G401 (cell line): Measurements from ENCODE around the gene ZNF500. TPM values are rescaled to one million over a fixed set of nuclear protein-coding genes. Genes with fewer than 3 reads are reported as not detected.

Experiments used
- DNase-seq: peaks from one replicate; pipeline ENCODE4 v3.0.0-alpha.2; 2015; ENCODE audit warnings: low spot score
- in situ Hi-C: cut with HindIII; loops from 2 replicates; pipeline ENCODE4 v1.10.0; 2016; ENCODE audit warnings: low sequenced_read_pairs, mixed read lengths
- total RNA-seq: library from RNA; depleted of rRNA; stranded (reverse); fragments of >200 nt; shearing (Covaris generic); gene quantifications from 2 replicates; pipeline ENCODE4 v1.2.3, GENCODE V29; 2014

ZNF500 gene
- total RNA-seq, 1 experiment from 2014 or later: 16.2 TPM

DNA sequence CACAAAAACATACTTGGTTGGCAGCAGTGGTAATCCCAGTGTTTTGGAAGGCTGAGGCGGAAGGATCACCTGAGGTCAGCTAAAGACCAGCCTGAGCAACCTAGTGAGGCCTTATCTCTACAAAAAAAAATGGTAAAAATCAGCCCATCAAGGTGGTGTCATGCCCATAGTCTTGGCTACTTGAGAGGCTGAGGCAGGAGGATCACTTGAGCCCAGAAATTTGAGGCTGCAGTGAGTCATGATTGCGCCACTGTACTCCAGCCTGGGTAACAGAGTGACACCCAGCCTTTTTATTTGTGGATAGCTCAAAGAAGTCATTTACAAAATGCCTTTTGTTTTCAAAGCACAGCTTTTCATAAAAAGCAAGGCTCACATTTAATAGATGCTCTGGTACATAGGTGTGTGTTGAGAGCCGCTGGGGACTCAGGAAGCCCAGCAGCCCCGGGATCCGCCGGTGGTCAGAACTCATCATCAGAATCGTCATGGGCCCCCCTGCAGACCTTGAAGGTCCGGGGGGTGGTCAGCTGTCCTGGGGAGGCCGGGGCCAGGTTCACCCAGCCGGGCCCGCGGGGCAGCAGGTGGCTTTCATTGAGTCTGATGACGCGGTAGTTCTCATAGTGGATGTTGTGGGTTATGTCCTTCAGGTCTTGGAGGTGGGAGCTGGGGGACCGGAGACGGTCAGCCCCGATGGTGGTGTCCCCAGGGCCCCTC, 10.5 kb upstream of the ZNF500 start:
- no peak for DNase-seq

DNA sequence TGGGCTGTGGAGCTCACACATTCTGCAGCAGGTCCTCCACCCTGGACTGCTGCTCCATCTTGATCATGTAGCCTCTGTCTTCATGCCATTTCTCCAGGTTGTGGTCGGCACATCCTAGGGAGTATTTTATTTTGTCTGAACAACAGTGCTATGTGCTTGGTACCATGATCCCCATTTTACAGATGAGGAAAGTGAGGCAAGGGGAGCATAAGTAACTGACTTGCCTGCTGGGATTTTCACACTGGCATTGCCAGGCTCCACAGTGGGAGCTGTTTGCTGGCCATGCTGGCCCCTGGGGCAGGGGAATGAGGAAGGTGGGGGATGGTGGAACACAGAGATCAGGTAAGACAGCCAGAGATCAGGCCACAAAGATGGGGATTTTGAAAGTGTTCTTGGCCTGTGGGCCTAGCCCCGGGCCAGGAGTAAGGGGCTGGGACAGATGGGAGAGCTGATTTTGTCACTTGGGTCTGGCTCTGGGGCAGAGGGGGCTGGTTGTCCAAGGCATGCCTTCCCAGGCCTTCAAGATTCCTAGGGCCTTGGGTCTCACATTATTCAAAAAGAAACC, 9.3 kb upstream of the ZNF500 start:
- DNase-seq: no peak
- in situ Hi-C loops: no loop called here

More for the DNA sequence above, 10.5 kb upstream of the ZNF500 start:
- in situ Hi-C loops: no loop called here

DNA sequence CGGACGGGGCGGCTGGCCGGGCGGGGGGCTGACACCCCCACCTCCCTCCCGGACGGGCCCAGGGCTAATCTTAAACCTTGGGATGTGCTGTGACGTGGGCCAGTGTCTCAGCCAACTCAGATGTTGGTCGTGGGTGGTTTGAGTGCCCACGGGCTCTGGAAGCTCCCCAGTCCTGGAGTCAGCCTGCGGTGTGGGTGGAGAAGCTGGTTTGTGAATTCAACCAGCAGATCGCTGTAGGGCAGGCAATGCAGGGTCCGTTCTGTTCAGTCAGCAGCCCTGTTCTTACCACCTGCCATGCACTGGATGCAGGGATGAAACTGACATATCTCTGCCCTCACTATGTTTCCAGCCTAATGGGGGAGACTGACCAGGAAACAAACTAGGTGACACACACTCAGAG, 8.0 kb upstream of the ZNF500 start:
- in situ Hi-C loops: no loop called here
- no peak for DNase-seq

DNA sequence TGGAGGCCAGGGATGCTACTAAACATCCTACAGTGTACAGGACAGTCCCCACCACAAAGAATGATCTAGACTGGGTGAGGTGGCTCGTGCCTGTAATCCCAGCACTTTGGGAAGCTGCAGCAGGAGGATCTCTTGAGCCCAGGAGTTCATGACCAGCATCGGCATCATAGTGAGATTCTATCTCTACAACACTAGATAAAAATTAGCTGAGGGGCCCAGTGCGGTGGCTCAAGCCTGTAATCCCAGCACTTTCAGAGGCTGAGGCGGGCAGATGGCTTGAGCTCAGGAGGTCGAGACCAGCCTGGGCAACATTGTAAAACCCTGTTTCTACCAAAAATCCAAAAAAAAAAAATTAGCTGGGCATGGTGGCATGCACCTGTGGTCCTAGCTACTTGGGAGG, 5.4 kb upstream of the ZNF500 start:
- in situ Hi-C loops: no loop called here

DNA sequence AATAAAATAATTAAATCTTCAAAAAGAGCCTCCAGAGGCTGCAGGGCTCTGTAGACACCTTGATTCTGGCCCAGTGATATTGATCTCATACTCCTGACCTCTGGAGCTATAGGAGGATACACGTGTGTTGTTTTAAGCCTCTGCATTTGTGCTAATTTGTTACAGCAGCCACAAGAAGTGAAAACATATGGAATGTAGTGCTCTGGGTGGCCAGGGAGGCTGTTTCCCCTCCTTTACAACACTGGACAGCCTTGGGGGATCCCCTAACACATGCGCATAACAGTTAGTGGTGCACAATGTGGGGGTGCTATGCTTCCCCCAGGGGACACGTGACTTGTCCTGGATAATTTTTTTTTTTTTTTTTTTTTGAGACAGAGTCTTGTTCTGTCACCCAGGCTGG, 4.7 kb upstream of the ZNF500 start:
- DNase-seq: no peak
- in situ Hi-C loops: no loop called here

More for the DNA sequence above, 5.4 kb upstream of the ZNF500 start:
- no peak for DNase-seq

DNA sequence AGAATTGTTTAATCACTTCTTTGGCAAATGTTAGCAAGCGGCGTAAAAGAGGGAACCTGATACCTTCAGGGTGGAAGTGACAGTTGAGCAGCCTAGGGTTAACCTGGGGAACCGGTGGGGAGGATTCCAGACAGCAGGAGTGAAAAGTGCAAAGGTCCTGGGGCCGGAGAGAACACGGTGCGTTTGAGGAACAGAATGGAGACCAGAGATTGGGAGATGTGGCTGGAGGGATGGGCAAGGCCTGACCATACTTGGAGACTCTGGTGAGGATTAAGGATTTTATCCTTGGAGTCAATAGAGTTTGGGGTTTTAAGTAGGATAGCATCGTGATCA, 2.3 kb upstream of the ZNF500 start:
- DNase-seq: peak; percentile 7
- in situ Hi-C loops: no loop called here

DNA sequence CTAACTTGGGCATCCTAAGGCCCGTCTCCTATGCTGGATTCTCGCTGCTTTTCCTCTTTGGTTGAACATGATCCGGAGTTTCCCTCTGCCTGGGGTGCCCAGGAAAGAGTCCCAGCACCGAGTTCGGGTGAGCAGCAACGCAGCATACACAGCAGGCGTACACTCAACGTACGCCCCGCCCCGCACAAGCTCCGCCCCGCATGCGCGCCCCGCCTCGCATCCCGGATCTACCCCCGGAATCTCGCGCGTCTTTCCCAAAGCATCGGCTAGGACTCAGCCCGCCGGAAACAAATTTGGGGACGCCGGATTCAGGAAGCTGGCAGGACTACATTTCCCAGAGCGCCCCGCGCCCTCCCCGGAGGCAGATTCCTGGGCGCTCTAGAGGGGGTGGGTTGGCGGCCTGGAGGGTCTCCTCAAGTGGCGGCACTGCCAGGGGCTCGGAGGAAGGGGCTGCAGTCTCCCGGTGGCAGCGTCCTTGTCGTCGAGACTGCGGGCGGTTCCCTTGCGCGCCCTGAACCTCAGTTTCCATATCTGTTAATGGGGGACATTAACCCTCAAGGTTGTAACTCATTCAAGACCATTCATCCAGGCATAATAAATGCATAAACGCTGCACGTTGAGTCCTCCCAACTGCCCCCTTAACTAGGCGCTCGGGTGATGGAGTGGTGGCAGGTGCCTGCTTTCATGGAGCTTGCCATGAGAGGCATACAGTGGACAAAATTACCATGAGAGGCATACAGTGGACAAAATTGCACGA, 1.8 kb upstream of the ZNF500 start:
- in situ Hi-C loops: no loop called here

DNA sequence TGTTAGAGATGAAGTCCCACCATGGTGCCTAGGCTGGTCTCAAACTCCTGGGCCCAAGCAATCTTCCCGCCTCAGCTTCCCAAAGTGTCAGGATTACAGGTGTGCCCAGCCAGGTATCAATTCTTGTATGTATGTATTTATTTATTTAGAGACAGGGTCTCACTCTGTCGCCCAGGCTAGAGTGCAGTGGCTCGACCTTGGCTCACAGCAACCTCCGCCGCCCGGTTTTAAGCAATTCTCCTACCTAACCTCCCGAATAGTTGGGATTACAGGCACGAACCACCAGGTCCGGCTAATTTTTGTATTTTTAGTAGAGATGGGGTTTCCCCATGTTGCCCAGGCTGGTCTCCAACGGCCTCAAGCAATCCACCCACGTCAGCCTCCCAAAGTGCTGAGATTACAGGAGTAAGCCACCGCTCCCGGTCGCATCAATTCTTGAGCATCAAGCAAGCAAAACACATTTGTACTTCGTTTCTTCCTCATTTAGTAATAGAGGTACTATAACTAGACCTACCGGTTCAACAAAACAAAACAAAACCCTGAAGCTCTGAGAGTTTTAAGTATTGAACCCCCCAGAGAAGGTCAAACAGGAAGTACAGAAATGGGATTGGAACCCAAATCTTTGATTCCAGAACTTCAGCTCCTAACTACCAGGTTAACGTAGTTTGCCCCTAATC, 1.0 kb upstream of the ZNF500 start:
- in situ Hi-C loops: no loop called here
- DNase-seq: peak; percentile 7

More for the DNA sequence above, 1.8 kb upstream of the ZNF500 start:
- DNase-seq: peak; percentile 95

DNA sequence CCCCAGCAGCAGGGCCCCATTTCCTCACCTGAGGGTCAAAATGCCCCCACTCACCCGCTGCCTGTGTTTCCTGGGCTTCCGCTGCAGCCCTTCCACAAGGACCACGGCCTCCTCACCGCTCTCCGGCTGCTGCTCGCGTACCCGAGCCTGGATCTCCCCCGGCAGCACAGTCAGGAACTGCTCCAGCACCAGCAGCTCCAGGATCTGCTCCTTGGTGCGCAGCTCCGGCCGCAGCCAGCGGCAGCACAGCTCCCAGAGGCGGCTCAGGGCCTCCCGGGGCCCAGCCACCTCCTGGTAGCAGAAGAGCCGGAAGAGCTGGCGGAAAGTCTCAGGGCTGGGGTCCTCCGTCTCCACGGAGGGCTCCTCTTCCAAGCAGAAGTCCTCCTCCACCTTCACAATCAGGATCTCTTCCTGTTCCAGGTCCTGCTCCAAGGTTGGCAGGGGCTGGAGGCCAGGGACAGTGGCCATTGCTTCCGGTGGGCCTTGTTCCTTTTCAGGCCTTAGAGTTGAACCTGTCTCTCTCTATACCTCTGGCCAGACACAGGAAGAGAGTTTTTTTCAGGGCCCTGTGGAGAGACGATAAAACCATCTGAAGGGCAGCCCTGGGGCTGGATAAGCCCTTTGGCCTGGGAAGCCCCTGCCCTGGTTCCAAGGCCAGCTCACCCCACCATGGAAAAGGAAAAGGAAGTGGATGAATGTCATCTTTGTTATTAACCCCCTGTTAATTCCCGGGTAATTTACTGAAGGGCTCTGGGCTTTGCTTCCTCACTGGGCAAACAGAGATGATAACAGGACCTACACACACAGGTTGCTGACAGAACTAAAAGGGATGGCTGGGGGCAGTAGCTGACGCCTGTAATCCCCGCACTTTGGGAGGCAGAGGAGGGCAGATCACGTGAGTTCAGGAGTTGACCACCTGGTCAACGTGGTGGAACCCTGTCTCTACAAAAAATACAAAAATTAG, 1.2 kb downstream of the ZNF500 start:
- in situ Hi-C loops: no loop called here

DNA sequence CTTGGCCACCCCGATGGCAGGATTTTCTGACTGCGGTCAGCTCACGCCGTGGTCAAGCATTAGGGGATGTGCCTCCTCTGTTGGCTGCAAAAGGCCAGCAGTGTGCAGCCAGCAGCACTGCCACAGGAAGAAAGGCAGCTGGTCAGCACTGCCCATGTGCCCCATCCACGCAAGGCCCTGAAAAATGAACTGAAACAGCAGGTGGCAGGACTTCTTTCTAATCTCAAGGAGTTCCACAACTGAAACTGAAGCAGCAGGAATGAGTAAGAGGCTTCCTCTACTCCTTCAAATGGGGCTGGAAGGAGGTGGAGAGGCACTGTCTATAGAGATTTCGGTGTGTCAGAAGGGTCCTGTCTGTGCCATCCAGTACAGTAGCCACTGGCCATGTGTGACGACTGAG, 3.2 kb downstream of the ZNF500 start:
- in situ Hi-C loops: no loop called here
- no peak for DNase-seq

More for the DNA sequence above, 1.2 kb downstream of the ZNF500 start:
- no peak for DNase-seq

DNA sequence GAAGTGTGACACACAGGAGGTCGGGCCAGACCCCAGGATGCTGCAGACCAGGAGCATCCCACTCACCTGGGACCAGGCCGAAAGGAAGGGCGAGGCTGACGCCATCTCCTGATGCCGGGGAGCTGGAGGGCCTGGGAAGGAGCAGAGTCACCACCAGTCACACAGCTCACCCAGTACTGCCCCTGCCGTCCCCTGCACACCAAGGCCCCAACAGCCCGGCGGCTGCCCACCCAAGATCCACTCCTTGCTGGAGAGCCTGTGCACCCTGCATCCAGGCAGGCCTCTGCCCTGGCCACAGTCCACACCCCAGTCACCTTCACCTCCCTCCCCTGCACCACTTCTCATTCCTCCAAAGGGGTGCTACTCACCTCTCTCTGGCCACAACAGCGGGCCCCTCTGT, 4.8 kb downstream of the ZNF500 start:
- in situ Hi-C loops: no loop called here

DNA sequence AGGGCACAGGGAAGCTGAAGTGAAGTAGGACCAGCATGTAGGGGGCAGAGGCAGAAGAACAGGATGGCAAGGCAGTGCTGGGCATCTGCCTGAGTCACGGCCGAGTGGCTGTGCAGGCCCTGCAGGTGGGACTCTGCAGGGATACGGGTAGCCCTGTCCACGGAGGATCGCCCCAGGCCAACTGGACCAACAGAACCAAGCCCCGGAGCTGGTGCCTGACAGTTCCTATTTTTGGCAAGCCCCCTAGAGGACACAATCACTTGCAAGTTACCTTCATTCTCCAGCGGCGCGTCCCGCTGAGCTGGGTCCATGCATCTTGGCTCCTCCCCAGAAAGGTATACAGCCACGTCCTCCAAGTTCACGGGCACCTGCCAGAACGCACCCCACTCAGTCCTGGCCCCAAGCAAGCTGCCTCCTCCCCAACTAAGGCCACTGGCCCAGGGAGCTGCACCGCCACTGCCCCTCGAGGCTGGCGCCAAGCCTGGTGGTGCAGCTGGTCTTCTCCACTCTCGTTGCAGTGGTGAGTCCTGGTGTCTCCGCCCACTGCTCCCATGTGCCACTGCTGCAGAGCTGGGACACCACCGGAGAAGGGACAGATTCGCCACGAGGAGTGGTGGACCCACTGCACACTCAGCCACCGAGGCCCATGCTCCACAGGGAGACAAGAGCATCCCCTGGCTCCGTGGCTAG, 6.6 kb downstream of the ZNF500 start:
- in situ Hi-C loops: no loop called here

More for the DNA sequence above, 4.8 kb downstream of the ZNF500 start:
- DNase-seq: no peak

DNA sequence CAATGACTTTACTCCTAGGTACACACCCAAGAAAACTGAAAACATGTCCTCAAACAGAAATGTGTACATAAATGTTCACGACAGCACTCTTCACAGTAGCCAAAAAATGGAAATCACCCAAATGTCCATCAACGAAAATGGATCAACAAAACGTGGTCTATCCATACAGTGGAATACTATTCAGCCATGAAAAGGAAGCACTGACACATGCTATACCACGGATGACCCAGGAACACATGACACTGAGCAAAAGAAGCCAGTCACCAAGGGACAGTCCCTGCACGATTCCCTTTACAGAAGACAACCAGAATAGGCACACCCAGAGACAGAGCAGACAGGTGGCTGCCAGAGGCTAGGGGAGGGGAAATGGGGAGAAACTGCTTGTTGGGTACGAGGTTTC, 11.3 kb downstream of the ZNF500 start:
- DNase-seq: no peak
- in situ Hi-C loops: no loop called here

More for the DNA sequence above, 6.6 kb downstream of the ZNF500 start:
- no peak for DNase-seq

DNA sequence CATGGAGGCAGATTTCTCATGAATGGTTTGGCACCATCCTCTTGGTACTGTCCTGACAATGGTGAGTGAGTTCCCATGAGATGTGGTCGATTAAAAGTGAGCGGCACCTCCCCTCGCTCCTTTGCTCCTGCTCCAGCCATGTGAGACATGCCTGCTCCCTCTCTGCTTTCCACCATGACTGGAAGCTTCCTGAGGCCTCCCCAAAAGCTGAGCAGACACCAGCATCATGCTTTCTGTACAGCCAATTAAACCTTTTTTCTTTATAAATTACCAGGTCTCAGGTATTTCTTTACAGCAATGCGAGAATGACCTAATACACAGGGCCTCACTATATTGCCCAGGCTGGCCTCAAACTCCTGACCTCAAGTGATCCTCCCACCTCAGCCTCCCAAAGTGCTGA, 12.1 kb downstream of the ZNF500 start:
- in situ Hi-C loops: no loop called here
- DNase-seq: no peak

DNA sequence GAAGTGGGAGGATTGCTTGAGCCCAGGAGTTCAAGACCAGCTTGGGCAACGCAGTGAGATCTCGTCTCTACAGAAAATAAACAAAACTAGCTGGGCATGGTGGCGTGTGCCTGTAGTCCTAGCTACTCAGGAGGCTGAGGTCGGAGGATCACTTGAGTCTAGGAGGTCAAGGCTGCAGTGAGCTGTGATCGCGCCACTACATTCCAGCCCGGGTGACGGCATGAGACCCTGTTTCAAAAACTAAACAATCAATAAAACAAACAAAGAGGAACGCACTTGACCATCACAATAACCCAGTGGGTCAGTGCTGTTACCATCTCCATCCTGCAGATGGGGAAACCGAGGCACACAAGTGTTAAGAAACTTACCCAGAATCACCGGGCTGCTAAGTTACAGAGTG, 13.7 kb downstream of the ZNF500 start:
- in situ Hi-C loops: no loop called here
- DNase-seq: no peak

DNA sequence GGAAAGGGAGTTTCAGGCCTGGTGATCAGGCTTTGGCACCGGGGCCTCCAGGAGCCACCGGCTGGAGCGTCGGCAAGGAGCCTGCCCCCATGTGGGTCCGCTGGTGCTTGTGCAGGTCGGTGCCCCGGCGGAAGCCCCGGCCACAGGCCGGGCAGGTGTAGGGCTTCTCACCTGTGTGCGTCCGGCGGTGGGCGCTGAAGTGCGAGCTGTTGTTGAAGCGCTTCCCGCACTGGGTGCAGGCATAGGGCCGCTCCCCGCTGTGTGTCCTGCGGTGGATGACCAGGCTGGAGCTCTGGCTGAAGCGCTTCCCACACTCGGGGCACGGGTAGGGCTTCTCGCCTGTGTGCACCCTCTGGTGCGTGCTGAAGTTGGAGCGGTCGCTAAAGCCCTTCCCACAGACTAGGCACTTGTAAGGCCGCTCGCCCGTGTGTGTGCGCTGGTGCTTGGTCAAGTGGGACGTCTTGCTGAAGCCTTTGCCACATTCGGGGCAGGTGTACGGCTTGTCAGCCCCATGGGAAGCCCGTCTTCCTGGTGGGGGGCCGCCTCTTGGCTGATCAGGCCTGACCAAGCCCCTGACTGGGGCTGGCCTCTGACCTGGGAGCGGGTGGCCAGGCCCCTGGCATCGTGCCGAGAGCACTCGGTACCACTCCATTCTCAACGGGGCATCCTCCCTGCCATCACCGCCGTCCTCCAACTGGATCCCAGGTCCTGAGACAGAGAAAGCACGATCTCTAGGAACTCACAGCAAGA, 14.4 kb downstream of the ZNF500 start:
- in situ Hi-C loops: no loop called here

DNA sequence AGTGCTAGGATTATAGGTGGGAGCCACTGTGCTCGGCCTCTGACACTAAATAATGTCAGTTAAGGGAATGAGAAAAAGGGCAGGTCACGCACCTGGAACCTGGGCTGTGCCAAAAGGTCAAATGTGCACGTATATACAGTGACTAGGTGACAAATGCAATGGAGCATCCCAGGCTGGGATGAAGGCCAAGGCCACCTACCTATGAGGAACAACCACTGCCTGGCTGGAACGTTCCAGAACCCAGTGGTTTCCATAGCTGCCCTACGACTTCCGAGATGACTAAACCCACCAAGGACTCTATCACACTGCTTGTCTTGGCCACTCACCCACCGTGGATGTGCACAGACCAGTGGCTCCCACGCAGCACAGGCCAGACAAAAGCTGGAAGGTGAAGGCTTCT, 16.1 kb downstream of the ZNF500 start:
- in situ Hi-C loops: no loop called here
- DNase-seq: no peak

More for the DNA sequence above, 14.4 kb downstream of the ZNF500 start:
- DNase-seq: no peak
